Rectal smooth muscle tissue (tissue), 1 donor: ENCODE data around the gene MYO9B.

Source experiments
- H3K27ac ChIP-seq: one replicate; pipeline ENCODE4 v1.7.0; 2013; ENCODE audit warnings: low read depth, low read length, inconsistent platforms
- H3K27me3 ChIP-seq: one replicate; pipeline ENCODE4 v1.7.0; 2013; ENCODE audit warnings: low read length; ENCODE audit not compliant: control insufficient read depth, insufficient read depth
- H3K36me3 ChIP-seq: one replicate; pipeline ENCODE4 v1.7.0; 2013; ENCODE audit warnings: low read length; ENCODE audit not compliant: control insufficient read depth, insufficient read depth
- H3K4me1 ChIP-seq: one replicate; pipeline ENCODE4 v1.7.0; 2013; ENCODE audit warnings: low read length; ENCODE audit not compliant: control insufficient read depth, insufficient read depth
- H3K4me3 ChIP-seq: one replicate; pipeline ENCODE4 v1.7.0; 2013; ENCODE audit warnings: low read length
- H3K9ac ChIP-seq: one replicate; pipeline ENCODE4 v1.7.0; 2013; ENCODE audit warnings: low read length

Gene MYO9B

GRCh38 chr19:17194608-17195007, 119.0 kb downstream of the MYO9B start:
- no peak overlapping the region for H3K9ac ChIP-seq
- H3K4me1 ChIP-seq = no peaks in the 10 kb centered on the region
- H3K36me3 ChIP-seq = peaks cover 44% of the 10 kb centered on the region
- H3K4me3 ChIP-seq = no peak overlapping the region
- H3K27ac ChIP-seq = no peak overlapping the region
- H3K27me3 ChIP-seq = no peaks in the 10 kb centered on the region

GRCh38 chr19:17195106-17195505, 119.5 kb downstream of the MYO9B start:
- peaks cover 43% of the 10 kb centered on the region for H3K36me3 ChIP-seq

DNA sequence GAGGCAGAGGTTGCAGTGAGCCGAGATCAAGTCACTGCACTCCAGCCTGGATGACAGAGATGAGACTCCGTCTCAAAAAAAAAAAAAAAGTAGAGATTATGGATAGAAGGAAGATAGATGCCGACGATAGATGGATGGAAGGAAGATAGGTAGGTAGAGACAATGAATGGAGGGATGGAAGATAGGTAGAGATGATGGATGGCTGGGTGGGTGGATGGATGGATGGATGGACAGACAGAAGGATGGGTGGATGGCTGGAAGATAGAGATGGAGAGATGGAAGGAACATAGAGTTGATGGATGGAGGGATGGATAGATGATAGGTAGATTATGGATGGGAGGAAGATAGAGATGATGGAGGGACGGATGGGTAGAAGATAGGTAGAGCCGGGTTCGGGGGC, 121.0 kb downstream of the MYO9B start:
- H3K4me1 ChIP-seq = no peaks in the 10 kb centered on the region
- no peak overlapping the region for H3K9ac ChIP-seq
- peaks cover 42% of the 10 kb centered on the region for H3K36me3 ChIP-seq
- H3K27me3 ChIP-seq = no peaks in the 10 kb centered on the region
- no peak overlapping the region for H3K27ac ChIP-seq
- H3K4me3 ChIP-seq = no peak overlapping the region

More at GRCh38 chr19:17195106-17195505, 119.5 kb downstream of the MYO9B start:
- Histone ChIP-seq H3K27ac (no peak overlapping the region), H3K27me3 (no peaks in the 10 kb centered on the region), H3K4me1 (no peaks in the 10 kb centered on the region), H3K9ac (no peak overlapping the region), H3K4me3 (no peak overlapping the region)

DNA sequence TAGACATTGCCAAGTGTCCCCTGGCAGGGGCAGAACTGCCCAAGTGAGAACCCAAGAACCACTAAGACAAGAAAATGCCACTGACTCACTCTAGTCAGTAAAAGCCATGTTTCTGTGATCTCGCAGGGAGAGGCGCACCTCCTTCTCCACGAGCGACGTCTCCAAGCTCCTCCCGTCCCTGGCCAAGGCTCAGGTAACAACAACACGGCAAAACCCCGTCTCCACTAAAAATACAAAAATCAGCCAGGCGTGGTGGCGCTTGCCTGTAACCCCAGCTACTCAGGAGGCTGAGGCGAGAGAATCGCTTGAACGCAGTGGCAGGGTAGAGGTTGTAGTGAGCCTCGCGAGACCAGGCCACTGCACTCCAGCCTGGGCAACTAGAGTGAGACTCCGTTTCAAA, 122.1 kb downstream of the MYO9B start:
- no peaks in the 10 kb centered on the region for H3K27me3 ChIP-seq
- peaks cover 47% of the 10 kb centered on the region for H3K36me3 ChIP-seq
- no peak overlapping the region for H3K27ac ChIP-seq
- H3K9ac ChIP-seq = no peak overlapping the region
- H3K4me3 ChIP-seq = no peak overlapping the region
- no peaks in the 10 kb centered on the region for H3K4me1 ChIP-seq

- Histone ChIP-seq H3K27ac (no peak overlapping the region), H3K4me3 (no peak overlapping the region), H3K9ac (no peak overlapping the region), H3K4me1 (no peaks in the 10 kb centered on the region), H3K27me3 (no peaks in the 10 kb centered on the region), H3K36me3 (peaks cover 33% of the 10 kb centered on the region)
Observed at GRCh38 chr19:17200408-17201079, 125.0 kb downstream of the MYO9B start.

- no peaks in the 10 kb centered on the region for H3K27me3 ChIP-seq
- no peak overlapping the region for H3K4me3 ChIP-seq
- no peak overlapping the region for H3K9ac ChIP-seq
- no peak overlapping the region for H3K27ac ChIP-seq
- peaks cover 37% of the 10 kb centered on the region for H3K36me3 ChIP-seq
- no peaks in the 10 kb centered on the region for H3K4me1 ChIP-seq
Observed at GRCh38 chr19:17202249-17202648, 126.7 kb downstream of the MYO9B start.

- H3K27me3 ChIP-seq = no peaks in the 10 kb centered on the region
- H3K36me3 ChIP-seq = peaks cover 35% of the 10 kb centered on the region
- no peak overlapping the region for H3K27ac ChIP-seq
Observed at GRCh38 chr19:17202713-17203112, 127.1 kb downstream of the MYO9B start.

GRCh38 chr19:17205237-17206140, 129.9 kb downstream of the MYO9B start:
- H3K27ac ChIP-seq = no peak overlapping the region
- peaks cover 42% of the 10 kb centered on the region for H3K36me3 ChIP-seq
- no peak overlapping the region for H3K4me3 ChIP-seq
- H3K9ac ChIP-seq = no peak overlapping the region
- H3K27me3 ChIP-seq = no peaks in the 10 kb centered on the region
- no peaks in the 10 kb centered on the region for H3K4me1 ChIP-seq

More at GRCh38 chr19:17202713-17203112, 127.1 kb downstream of the MYO9B start:
- Histone ChIP-seq H3K9ac (no peak overlapping the region), H3K4me3 (no peak overlapping the region), H3K4me1 (no peaks in the 10 kb centered on the region)

DNA sequence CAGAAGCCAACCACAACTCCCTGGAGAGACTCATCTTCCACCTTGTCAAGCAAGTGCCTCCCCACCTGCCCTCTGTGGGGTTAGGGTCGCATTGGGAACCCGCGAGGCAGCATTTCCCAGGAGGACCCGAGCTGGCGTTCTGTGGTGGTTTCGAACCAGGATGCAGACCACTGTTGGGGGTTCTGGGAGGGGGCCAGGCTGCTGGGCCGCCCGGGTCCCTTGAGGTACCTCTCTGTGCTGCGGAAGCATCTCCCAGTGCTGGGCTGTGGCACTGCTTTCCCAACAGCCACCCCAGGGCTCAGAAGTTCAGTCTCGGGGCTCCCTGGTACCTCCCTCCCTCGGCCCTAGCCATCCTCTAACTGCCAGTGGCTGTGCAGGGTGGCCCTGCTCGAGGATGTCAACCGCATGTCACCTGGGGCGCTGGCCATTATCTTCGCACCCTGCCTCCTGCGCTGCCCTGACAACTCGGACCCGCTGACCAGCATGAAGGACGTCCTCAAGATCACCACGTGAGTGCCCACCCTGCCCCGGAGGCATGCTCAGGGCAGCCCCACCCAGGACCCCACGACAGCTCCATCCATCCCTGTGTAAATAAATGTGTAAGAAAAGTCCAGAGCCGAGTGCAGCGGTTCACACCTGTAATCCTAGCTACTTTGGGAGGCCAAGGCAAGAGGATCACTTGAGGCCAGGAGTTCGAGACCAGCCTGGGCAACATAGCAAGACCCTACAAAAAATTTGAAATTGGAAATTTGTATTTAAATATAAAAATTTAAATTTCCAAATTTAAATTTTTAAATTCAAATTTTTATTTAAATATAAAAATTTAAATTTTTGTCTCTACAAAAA, 131.4 kb downstream of the MYO9B start:
- H3K36me3 ChIP-seq = peaks cover 38% of the 10 kb centered on the region

DNA sequence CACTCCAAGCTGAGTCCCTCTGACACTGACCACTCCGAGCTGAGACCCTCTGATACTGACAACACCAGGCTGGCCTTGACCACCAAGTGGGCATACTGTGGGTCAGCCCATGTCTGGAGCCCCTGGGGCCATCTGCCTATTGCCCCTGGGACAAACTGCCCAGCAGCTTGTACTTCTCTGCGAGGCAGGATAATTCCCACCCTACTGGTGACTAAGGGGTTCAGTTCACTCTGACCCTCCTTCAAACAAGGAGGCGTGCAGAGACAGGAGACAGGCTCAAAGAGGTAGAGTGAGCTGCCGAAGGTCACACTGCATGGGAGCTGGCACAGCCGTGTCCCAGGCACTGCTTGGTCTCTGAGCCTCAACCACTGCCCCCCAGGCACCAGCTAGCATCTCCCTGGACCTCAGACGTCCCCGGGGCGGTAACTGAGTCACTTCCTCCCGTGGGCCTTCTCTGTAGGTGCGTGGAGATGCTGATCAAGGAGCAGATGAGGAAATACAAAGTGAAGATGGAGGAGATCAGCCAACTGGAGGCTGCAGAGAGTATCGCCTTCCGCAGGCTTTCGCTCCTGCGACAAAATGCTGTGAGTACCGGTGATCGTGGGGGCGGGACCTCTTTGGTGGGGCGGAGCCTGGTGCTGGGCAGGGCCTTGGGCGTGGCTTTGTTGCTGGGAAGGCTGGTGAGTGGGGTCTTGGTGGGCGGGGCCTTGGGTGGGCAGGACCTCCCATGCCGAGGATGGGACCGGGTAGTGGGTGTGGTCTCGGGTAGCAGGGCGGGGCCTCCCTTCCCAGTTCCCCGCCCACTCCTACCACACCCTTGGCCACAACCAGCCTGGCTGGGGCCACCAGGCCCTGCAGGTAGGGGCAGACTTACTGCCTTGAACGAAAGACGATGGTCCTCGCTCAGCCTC, 133.8 kb downstream of the MYO9B start:
- Histone ChIP-seq H3K4me1 (no peaks in the 10 kb centered on the region), H3K27me3 (no peaks in the 10 kb centered on the region), H3K4me3 (no peak overlapping the region), H3K36me3 (peaks cover 29% of the 10 kb centered on the region), H3K9ac (no peak overlapping the region), H3K27ac (no peak overlapping the region)

More for the DNA sequence above, 131.4 kb downstream of the MYO9B start:
- Histone ChIP-seq H3K27ac (no peak overlapping the region), H3K27me3 (no peaks in the 10 kb centered on the region), H3K4me3 (no peak overlapping the region), H3K4me1 (no peaks in the 10 kb centered on the region), H3K9ac (no peak overlapping the region)

GRCh38 chr19:17210296-17210695, 134.7 kb downstream of the MYO9B start:
- Histone ChIP-seq H3K27me3 (no peaks in the 10 kb centered on the region), H3K4me3 (no peak overlapping the region), H3K36me3 (peaks cover 29% of the 10 kb centered on the region), H3K4me1 (peaks cover 3% of the 10 kb centered on the region), H3K9ac (no peak overlapping the region), H3K27ac (no peak overlapping the region)
